HG02588 (cell line): Measurements from ENCODE around the gene BCAS3.

Experiments used
- ATAC-seq: cut with Tn5 transposase; IDR thresholded peaks from one replicate; pipeline ENCODE4 v1.9.1; 2021; ENCODE audit warnings: mild to moderate bottlenecking, moderate library complexity; ENCODE audit not compliant: unreplicated experiment

BCAS3 gene

DNA sequence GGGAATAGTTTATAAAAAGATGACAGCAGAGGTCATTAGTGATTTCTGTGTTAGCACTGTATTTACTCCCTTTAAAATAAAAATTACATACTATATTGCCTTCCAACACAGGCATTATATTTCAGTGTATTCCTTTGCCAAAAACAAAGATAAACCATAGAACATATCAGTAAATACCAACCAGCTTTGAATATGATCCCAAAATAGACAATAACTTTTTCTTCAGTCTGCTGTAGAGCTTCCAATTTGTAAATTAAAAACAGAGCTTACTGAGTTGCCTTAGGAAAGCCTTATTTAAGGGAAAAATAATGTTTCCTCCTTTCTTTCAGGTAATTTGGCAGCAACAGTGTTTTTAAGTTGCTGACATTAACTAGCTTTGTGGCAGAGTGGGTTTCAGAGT, 369.9 kb downstream of the BCAS3 start:
- no peak for ATAC-seq

DNA sequence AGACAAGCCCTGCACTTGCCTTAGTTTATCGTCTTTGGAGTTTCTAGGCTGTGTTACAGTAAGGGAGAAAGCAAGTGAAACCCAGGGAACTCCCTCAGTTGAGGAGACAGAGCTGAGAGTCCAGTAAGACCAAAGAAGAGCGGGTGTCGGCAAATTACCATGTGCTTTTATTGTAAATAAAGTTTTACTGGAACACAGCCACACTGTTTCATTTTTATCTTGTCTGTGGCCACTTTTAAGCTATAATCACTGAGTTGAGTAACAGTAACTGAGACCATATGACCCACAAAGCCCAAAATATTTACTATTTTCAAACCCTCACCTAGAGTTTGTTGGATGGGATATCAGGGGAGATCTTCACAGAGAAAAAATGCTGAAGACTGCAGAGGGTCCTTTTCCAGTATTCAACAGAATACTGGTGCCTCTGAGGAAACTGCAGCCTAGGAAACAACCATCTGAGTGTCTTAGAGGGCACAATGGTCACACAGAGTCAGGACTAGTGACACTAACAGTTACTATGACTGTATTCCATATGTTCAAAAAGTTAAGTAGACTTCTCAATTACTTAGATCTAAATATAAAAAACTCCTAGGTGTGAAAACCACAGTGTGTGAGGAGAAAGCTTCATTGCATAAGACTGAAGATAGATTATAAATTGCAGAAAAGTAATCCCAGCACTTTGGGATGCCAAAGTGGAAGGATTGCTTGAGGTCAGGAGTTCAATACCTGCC, 370.9 kb downstream of the BCAS3 start:
- ATAC-seq, result no peak

DNA sequence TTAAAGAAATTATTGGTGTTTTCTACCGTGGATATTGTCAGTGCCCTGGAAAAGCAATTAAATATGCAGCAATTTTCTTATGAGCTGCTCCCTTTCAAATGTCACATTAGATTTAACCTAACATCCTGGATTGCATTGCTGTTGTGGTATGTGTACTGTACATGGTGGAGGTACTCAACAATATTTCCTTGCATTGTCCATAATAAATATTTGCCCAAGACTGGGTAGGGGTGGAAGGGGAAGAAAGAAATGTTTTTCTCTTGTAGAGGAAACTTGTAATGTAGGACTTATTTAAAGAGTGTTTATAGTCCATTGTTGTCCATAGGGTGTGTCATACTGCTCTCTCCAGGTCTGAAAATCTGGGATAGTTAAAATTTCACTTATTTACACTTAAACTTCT, 375.8 kb downstream of the BCAS3 start:
- ATAC-seq, result no peak

DNA sequence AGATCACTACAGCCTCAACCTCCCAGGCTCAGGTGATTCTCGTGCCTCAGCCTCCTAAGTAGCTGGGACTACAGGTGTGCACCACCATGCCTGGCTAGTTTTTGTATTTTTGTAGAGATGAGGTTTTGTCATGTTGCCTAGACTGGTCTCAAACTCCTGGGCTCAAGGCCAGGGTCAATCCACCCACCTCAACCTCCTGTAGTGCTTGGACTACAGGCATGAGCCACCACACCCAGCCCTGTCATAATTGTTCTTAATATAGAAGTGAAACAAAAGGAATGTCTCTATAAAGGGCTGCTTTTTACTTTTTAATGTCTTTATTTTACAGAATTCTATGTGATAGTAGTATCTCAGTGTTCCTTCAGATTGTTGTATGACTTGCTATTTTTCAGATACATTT, 376.8 kb downstream of the BCAS3 start:
- ATAC-seq, result no peak

DNA sequence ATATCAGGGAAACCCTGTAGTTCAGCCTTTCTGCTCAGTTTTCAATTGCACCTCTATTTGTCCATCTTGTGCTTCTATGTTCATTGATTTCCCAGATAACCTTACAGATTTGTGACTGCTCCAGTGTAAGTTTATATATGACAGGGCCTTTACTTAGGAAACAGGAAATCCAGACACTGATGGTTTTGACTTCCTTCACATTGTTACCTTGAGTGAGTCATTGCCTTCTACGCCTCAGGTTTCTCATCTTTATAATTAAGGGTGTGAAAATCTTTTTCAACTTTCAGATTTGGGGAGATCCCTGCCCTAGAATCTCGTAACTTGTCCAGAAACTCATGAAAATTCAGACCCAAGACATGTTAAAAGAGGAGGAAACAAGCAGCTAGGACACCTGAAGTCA, 379.6 kb downstream of the BCAS3 start:
- no peak for ATAC-seq

DNA sequence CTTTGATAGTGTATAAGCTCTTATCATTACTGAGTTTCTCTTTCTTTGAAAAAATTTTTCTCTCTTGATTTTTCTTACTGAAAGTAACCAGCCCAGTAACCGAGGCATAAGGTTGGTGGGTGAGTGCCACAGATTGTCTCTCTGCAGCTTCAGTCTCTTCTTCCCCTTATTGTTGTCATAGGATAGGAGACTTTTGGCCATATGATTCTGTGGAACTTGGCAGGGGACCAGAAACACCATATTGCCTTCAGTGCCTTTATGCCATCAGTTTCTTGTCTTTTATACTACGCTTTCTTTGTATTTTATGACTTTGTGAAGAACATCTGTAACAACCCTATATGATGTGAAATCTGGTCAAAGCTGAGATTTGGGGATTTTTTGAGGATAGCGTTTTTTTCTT, 380.4 kb downstream of the BCAS3 start:
- no peak for ATAC-seq

DNA sequence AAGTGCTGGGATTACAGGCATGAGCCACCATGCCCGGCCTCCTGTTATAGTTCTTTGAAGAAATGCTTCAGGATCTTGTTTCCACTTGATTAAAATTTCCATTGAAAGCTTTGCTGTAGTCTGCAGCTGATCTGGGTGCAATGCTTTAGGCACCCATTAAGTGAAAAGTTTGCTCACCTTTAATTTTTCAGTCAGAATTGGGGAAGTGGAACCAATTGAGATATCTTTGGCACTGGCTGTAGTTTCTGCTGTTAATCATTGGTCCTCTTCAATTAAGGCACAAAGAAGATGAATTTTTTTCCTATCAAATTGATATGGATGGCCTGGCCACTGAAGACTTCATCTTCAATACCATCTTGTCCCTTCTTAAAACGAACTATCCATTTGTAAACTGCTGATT, 385.9 kb downstream of the BCAS3 start:
- ATAC-seq, result no peak

DNA sequence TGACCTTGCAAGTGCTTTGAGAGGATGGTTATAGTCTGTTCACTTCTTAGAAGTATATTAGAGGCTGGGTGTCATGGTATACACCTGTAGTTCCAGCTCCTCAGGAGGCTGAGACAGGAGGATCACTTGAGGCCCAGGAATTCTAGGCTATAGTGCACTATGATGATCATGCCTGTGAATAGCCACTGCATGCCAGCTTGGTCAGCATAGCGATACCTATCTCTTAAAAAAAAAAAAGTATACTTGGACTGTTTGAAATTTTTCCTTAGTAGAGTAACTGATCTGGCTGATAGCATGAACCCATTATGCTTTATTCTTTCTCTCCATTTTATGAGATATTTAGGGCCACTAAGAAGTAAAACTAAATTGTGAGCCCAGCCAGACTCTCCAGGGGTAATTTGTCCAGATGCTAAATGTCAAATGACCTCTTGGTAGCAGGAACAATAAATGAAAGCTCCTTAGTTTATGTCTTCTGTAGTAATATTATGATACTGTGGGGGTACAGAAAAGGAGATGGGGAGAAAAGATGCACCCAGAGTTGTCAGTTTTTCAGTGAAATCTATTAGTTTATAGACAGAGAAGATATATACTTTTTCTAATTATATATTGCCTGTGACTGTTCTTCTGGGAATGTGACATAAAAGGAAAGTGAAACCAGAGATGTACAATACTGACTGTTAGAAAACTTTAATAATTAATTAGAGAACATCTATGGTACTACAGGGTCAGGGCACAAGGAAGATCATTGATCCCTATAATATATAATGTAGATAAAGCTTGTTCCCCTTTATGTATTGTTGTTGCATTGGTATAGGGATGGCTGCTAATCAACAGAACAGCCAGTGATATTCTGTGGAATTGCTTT, 386.7 kb downstream of the BCAS3 start:
- ATAC-seq, result peak; percentile 49

DNA sequence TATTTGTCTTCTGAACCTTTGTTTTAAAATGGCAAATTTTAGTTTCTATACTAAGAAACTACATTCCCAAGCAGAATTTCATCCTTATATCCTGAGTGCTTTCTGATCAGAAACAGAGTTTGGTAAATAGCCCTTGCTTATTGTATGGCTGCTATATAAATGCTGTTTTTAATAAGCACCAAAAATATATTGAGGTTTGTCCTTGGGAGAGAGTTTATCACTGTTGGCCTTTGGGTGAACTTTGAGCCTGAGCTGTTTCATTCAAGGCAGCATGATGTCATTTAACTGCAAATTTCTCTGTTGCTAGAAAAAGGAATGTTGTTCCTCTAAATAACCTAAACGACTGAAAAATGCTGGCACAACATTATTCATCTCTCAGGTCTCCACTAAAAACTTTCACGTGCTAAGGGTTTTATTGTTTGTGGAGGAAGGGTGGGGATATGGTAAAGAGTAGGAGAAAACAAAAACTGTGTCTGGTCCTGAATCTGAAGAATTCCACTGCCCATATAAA, 387.7 kb downstream of the BCAS3 start:
- no peak for ATAC-seq

DNA sequence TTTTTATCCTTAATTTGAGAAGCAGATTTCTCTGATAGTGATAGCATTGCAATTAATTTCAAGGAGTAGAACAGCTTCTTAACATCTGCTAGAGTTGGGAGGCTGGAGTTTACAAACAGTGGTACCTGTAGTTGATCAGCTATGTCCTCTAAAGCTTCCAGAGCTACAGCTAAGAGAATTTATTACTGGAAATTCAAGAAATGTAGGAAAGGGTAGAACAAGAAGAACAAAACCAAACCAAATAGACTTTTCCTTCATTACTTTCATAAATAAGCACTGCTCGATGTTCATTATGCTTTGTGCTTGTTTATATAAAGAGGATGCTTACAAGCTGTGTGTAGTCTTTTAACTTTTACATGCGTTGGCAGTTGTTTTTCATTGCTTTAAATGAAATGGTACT, 388.4 kb downstream of the BCAS3 start:
- ATAC-seq, result no peak

DNA sequence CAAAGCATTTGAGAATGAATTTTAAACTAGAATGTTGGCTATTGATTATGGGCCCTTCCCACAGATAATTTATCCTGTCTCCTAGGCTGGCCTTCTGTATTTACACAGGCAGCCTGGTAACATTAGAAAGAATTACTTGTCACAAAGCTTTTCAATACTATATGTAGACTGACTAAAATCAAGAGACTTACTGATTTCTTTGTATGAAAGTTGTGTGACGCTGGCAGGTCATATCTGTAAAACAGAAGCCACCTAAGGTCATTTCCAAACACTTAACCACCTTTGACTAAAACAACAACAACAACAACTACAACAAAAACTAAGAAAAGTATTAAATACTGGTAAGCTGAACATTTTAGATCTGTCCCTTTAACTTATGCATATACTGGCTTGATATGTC, 393.0 kb downstream of the BCAS3 start:
- no peak for ATAC-seq

DNA sequence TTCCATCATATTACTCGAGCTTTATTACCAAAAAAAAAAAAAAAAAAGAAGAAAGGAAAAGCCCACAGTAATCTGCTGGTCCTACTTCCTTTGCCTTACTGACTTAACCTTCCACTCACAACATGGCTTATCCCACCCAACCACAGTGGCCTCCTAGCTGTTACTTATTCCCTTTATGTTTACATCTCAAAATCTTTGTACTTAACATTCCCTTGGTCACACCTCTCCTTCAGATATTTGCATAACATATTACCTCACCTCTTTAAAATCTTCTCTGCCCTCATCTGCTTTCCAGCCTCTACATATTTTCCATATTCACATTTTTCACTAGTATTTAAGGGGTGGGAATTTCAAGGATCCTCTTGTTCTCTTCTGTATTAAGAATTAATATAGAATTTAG, 395.0 kb downstream of the BCAS3 start:
- ATAC-seq, result no peak

DNA sequence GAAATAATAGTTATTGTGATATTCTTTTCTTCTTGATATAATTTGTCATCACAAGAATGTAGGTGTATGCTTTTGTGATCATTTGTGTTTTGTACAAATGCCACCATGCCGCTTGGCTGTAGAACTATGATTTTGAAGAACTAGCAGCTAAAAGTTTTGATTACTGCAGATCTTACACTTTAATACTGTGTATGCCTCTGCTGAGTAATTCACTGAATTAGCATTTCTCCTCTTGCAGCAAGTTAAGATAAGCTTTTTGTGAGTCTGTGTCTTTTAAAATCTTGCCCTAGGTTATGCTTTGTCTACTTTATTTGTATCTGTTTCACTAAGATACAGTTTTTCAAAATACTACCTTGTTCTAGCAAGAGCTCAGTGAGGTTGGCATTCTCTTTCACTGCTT, 395.5 kb downstream of the BCAS3 start:
- no peak for ATAC-seq

DNA sequence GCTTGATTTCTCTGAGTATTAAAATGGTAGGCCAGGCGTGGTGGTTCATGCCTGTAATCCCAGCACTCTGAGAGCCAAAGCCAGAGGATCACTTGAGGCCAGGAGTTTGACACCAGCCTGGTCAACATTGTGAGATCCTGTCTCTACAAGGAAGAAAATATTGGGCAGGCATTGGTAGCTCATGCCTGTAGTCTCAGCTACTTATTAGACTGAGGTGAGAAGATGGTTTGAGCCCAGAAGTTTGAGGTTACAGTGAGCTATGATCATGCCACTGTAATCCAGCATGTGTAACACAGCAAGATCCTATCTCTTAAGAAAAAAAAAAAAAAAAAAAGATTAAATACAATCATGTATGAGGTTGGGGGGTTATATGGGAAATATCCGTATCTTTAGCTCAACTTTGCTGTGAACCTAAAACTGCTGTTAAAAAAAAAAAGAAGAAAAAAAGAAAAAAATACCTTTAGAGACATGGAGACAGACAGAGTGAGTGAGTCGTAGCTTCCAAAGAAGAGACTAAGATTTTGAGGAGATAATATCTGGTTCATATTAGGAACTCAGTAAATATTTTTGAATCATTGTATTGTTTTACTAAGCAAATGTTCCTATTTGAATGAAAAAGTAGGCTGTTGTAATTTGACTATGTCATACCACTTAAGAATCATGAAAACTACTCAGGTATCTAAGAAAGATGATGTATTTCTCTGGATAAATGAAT, 396.3 kb downstream of the BCAS3 start:
- no peak for ATAC-seq

DNA sequence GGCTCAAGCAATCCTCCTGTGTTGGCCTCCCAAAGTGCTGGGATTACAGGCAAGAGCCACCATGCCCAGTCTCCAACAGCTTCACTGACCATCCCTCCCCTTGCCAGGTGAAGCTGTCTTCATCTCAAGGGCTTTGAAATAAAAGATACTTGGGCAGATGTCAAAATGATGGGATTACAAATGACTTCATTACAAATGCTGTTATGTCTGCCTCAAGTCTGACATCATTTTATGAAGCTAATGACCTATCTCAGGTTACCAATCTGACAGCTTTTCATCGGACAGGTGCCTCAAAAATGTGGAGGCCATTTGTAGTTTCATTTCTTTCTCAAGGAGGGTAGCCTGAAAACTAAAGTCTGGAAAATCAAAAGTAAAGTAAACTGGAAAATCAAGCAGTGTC, 398.3 kb downstream of the BCAS3 start:
- ATAC-seq, result no peak

DNA sequence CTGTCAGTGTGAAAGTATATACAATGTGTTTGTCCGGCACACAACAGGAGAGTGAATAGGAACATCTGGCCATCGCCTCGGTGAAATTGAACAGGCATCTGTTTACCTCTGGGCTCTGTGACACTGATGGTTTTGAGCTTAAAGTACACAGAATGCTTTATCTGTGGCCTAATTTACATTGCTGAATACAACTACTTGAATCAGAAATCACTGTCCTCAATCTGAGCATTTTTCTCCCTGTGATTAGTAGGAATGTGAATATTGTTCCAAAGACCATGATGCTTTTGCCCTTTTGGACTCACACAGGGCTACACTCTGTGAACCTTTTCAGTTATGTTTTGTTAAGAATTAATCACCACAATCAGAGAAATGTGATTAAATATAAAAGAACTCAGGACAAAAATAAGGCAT, 399.0 kb downstream of the BCAS3 start:
- ATAC-seq, result no peak

DNA sequence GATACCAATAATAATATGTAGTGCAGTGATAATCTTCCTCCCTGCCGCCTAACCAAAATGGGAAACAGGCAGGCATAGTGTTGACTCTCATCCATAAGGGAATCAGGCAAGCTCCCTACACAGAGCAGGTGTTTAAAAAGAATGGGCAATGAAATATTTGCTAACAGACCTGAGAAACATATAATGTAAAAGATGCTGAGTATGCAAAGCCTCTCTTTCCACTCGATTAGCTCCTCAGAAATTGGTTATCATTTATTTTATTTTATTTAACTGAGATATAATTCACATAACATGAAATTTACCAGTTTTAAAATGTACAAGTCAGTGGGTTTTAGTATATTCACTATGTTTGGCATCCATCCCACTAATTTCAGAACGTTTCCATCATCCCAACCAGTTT, 404.3 kb downstream of the BCAS3 start:
- ATAC-seq, result no peak

DNA sequence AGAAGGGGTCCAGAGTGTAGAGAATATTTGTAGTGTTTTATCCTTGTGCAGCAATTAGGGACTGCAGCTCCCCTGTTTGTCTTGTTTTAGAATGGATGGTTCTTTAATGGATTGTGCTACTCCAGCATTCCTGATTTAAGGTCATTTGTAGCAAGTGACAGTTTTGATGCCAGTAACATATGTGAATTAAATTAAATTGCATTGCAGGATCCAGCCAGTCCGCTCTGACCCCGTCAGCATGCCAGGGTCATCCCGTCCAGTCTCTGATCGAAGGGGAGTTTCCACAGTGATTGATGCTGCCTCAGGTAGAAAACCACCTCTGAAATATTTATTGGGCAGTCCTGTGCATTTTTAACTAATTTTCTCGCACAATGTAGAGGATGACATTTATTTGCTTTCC, 406.6 kb downstream of the BCAS3 start:
- ATAC-seq, result no peak

DNA sequence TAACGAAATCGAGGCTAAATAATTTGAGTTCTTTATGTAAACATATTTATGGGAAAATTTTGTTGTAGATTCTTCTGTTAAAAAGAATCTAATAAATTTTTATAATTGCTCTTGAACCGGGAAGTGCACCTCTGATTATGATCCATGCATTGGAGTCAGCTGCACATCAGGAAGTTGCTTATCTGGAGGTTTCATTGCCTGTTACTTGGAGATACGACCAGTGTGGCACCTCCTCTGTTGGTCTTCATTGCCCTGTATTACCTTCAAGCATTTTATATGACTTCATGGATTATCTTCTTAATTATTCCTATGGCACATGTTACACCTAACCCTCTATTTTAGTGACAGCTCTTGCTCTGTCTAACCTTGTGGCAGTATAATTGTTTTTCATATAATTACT, 409.4 kb downstream of the BCAS3 start:
- no peak for ATAC-seq

DNA sequence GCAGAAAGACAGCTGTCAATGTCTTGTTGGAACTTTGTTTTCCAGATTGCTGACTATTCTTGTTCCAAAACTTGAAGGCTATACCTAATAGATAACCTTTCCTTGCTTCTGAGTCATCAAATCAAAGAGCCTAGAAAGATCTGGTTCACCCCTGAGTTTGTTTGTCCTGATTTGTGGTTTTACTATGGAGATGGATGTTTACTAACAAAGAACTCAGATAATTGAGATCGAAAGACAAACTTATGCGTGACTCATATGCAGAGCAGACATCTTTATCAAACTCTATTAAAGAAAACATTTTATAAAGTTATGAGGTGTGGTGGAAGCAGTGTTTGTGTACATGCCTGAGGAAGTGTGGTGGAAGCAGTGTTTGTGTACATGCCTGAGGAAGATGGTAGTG, 410.9 kb downstream of the BCAS3 start:
- ATAC-seq, result no peak

DNA sequence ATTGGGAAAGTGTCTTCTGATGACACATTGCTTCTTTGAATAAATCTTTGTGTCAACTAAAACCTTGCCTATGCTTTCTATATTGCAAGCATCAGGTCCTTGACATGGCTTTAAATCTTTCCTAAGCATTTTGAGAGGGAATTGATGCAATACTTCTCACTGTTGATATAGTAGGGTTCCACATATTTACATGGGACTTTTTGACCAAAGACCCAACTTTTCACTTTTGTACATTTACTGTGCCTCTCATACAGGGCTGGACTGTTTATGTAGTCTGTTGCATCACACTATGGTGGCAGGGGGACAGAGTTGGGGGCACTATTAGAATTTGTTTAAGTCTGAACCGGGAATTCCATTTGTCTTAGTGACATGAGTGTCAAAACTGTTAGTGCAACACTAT, 413.4 kb downstream of the BCAS3 start:
- no peak for ATAC-seq

DNA sequence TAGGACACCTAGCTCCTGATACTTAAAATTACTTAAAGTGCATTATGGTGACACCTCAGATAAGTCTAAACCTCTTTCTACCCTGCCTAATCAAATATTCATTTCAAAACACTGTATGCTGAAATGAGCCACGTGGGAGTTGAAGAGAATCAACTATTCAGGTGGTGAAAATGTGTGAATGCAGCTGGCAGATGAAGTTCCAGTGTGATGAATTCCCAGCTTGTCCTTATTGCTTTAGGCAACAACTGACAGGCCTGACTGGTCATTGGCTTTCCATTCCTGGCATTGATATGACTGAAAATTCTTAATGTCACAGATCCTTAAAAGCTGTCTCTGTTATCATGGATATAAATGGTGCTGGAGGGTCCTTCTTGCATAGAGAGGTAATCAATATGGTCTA, 420.1 kb downstream of the BCAS3 start:
- no peak for ATAC-seq
